Fibroblast of lung (primary cell): Measurements from ENCODE around the gene PRPSAP1. TPM values are rescaled to one million over a fixed set of nuclear protein-coding genes. Genes with fewer than 3 reads are reported as not detected.

Experiments used
- DNase-seq, 2 donors: peaks; one replicate each; pipeline versions ENCODE4 v3.0.0 to v3.0.0-alpha.2; 2010; ENCODE audit warnings: low read depth in 2 of 2
- H2AFZ ChIP-seq: 2 replicates; pipeline ENCODE4 v1.5.1; 2012; ENCODE audit warnings: low read length, control low read depth, inconsistent platforms
- H3K27ac ChIP-seq: 2 replicates; pipeline ENCODE4 v1.5.1; 2011; ENCODE audit warnings: low read length, control low read depth; ENCODE audit not compliant: insufficient read depth
- H3K27me3 ChIP-seq: 2 replicates; pipeline ENCODE4 v1.5.1; 2011; ENCODE audit warnings: mild to moderate bottlenecking, low read length; ENCODE audit not compliant: control insufficient read depth, insufficient read depth
- H3K36me3 ChIP-seq: 2 replicates; pipeline ENCODE4 v1.5.1; 2011; ENCODE audit warnings: low read length; ENCODE audit not compliant: control insufficient read depth, insufficient read depth
- H3K4me1 ChIP-seq: 2 replicates; pipeline ENCODE4 v1.5.1; 2011; ENCODE audit warnings: low read length; ENCODE audit not compliant: control insufficient read depth, insufficient read depth; ENCODE audit errors: extremely low read depth
- H3K4me2 ChIP-seq: 2 replicates; pipeline ENCODE4 v1.5.1; 2011; ENCODE audit warnings: low read length, control low read depth; ENCODE audit not compliant: insufficient read depth; ENCODE audit errors: extremely low read depth
- H3K4me3 ChIP-seq, 4 experiments: fragments of 200-600 bp in 1 of 4; sonication (generic) in 1 of 4; replicated peaks in 1 of 4; 2 replicates each; pipeline ENCODE4 v1.5.1; 2011 to 2016; ENCODE audit warnings: low read length in 4 of 4, low read depth in 3 of 4, mild to moderate bottlenecking in 3 of 4, control low read depth in 2 of 4, inconsistent platforms in 1 of 4, mixed read lengths in 1 of 4; ENCODE audit not compliant: insufficient read depth in 1 of 4; ENCODE audit errors: control extremely low read depth in 1 of 4
- H3K79me2 ChIP-seq: 2 replicates; pipeline ENCODE4 v1.5.1; 2012; ENCODE audit warnings: mild to moderate bottlenecking, low read length, inconsistent platforms; ENCODE audit not compliant: control insufficient read depth, insufficient read depth
- H3K9ac ChIP-seq: 2 replicates; pipeline ENCODE4 v1.5.1; 2011; ENCODE audit warnings: mild to moderate bottlenecking, low read length, control low read depth; ENCODE audit not compliant: insufficient read depth
- H3K9me3 ChIP-seq: 2 replicates; pipeline ENCODE4 v1.5.1; 2012; ENCODE audit warnings: low read depth, low read length; ENCODE audit not compliant: control insufficient read depth, insufficient read depth
- H4K20me1 ChIP-seq: 2 replicates; pipeline ENCODE4 v1.5.1; 2011; ENCODE audit warnings: low read length; ENCODE audit not compliant: control insufficient read depth, insufficient read depth; ENCODE audit errors: extremely low read depth
- EZH2 ChIP-seq: IDR thresholded peaks from 2 replicates; pipeline ENCODE4 v1.5.1; 2012; ENCODE audit warnings: low read length, control low read depth, mild to moderate bottlenecking; ENCODE audit errors: missing control alignments
- polyA plus RNA-seq, 2 donors: library from polyadenylated mRNA; depleted of rRNA in 1 of 2; stranded (reverse) in 1 of 2; unstranded in 1 of 2; fragments of >200 nt; gene quantifications; 2 replicates each; pipeline ENCODE4 v1.2.1, GENCODE V29; 2011 to 2012; ENCODE audit warnings: missing spikeins in 1 of 2
- total RNA-seq: library from RNA; depleted of rRNA; stranded (reverse); fragments of >200 nt; gene quantifications from 2 replicates; pipeline ENCODE4 v1.2.1, GENCODE V29; 2014
- TF ChIP-seq, protein P1 (sequence below), 2 donors: IDR thresholded peaks in 1 of 2; conservative IDR thresholded peaks in 1 of 2; 1 replicate in 1 of 2; 2 replicates in 1 of 2; pipeline ENCODE4 v1.5.1; 2011 to 2012; ENCODE audit warnings: low read length in 2 of 2, control low read depth in 1 of 2, inconsistent platforms in 1 of 2, low read depth in 1 of 2, mild to moderate bottlenecking in 1 of 2

PRPSAP1 gene
- total and polyA plus RNA-seq, 2 donors (not counting 1 experiment from before 2014, with no cell fraction given), result 32.7 to 56.9 TPM

GRCh38 chr17:76384222-76384986 is 30.7 kb upstream of the PRPSAP1 start, which contains the start of gene SPHK1:
TSS of gene SPHK1 (plus strand) at chr17:76384609. CDS start at chr17:76385645, 1,036 bp downstream.
- H3K36me3 ChIP-seq, result peaks cover 6% of the 10 kb centered on the region
- H3K27me3 ChIP-seq, result no peaks in the 10 kb centered on the region
- no peaks in the 10 kb centered on the region for H3K9me3 ChIP-seq
- H4K20me1 ChIP-seq, result no peaks in the 10 kb centered on the region
- peaks cover 12% of the 10 kb centered on the region for H3K79me2 ChIP-seq
- peak; percentile 73 to 84 for DNase-seq
- H2AFZ ChIP-seq, result peak within 1 kb of the TSS; percentile 65
- H3K4me2 ChIP-seq, result peak within 1 kb of the TSS; percentile 83
- peaks cover 4% of the 10 kb centered on the region for H3K4me1 ChIP-seq
- TF ChIP-seq EZH2, result no peak
- TF ChIP-seq, protein P1, sequence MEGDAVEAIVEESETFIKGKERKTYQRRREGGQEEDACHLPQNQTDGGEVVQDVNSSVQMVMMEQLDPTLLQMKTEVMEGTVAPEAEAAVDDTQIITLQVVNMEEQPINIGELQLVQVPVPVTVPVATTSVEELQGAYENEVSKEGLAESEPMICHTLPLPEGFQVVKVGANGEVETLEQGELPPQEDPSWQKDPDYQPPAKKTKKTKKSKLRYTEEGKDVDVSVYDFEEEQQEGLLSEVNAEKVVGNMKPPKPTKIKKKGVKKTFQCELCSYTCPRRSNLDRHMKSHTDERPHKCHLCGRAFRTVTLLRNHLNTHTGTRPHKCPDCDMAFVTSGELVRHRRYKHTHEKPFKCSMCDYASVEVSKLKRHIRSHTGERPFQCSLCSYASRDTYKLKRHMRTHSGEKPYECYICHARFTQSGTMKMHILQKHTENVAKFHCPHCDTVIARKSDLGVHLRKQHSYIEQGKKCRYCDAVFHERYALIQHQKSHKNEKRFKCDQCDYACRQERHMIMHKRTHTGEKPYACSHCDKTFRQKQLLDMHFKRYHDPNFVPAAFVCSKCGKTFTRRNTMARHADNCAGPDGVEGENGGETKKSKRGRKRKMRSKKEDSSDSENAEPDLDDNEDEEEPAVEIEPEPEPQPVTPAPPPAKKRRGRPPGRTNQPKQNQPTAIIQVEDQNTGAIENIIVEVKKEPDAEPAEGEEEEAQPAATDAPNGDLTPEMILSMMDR (conservative IDR thresholded peaks at IDR 0.05 in 1 of 2, IDR thresholded peaks at IDR 0.05 in 1 of 2; ENCODE audit: low read depth in 1 of 2, low read length in 2 of 2), result no peak
- peak within 1 kb of the TSS; percentile 49 to 62 (median 52) for H3K4me3 ChIP-seq
- peak within 1 kb of the TSS; percentile 91 for H3K9ac ChIP-seq
- H3K27ac ChIP-seq, result peak within 1 kb of the TSS; percentile 92

DNA sequence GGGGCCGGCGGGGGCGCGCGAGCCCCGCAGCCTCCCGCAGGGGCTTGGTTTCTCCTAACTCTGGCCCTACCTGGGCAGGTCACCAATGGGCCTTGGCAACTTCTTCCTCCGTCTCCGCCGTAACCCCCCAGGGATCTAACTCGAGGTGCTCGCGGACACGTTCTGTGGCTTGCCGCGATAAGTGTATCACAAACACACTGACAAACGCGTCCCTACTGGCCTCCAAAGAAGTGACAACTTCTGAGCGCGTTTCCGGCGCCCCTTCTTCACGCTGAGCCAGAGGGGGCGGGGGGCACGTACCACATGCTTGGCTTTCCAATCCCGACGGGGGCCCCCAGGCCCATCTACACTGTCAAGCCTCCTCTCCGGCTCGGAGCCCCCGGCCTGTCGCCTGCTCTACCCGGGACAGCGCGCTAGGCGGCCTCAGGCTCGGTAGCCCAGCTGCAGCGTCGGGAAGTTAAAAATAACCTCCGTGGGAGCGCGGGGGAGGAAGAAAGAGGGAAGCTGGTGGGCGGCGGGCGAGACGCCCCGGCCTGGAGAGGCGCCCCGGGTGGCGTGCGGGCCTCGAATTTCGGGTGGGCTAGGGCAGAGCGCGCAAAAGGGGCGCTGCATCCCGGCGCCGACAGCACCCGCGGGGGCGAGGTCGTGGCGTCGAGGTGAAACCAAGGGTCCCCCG is 30.0 kb upstream of the PRPSAP1 start:
- Histone ChIP-seq H3K79me2 (peaks cover 12% of the 10 kb centered on the region), H3K27ac (peak overlapping the region; percentile 92), H4K20me1 (no peaks in the 10 kb centered on the region), H3K36me3 (peaks cover 2% of the 10 kb centered on the region), H3K9me3 (no peaks in the 10 kb centered on the region), H2AFZ (peak overlapping the region; percentile 53), H3K27me3 (no peaks in the 10 kb centered on the region), H3K4me2 (peak overlapping the region; percentile 79), H3K9ac (peak overlapping the region; percentile 91), H3K4me3 (peak overlapping the region; percentile 49 to 62 (median 52)), H3K4me1 (peaks cover 4% of the 10 kb centered on the region)
- TF ChIP-seq EZH2, result no peak
- TF ChIP-seq, protein P1 (conservative IDR thresholded peaks at IDR 0.05 in 1 of 2, IDR thresholded peaks at IDR 0.05 in 1 of 2; ENCODE audit: low read depth in 1 of 2, low read length in 2 of 2), result peak in 1 of 2 donors; percentile 24
- peak in 1 of 2 donors; percentile 66 for DNase-seq
